COLO668 (cell line): Measurements from ENCODE around the gene HSPB1.
"Not testable (repeated sequence)": the region's sequence is repeated elsewhere in the genome, so short reads cannot be mapped to it uniquely, and the experiment has no call there.

Source experiments
- DNase-seq: peaks from one replicate; lab custom pipeline; 2025; ENCODE audit not compliant: unreplicated experiment; lab: John Stamatoyannopoulos, UW

Gene HSPB1

GRCh38 chr7:76330261-76330660 is 27.8 kb downstream of the HSPB1 start:
- no peak for DNase-seq

- DNase-seq = no peak
These were observed 28.2 kb downstream of the HSPB1 start for GRCh38 chr7:76330673-76331072.

- no peak for DNase-seq
These were observed 29.6 kb downstream of the HSPB1 start for GRCh38 chr7:76332078-76332477.

- no peak for DNase-seq
These were observed 31.1 kb downstream of the HSPB1 start for GRCh38 chr7:76333511-76334101.

GRCh38 chr7:76334320-76334967 is 32.0 kb downstream of the HSPB1 start:
- DNase-seq = no peak

- not testable (repeated sequence) for DNase-seq
These were observed 32.9 kb downstream of the HSPB1 start for GRCh38 chr7:76335417-76335816.

- DNase-seq = no peak
These were observed 33.6 kb downstream of the HSPB1 start for GRCh38 chr7:76336094-76336493.

GRCh38 chr7:76337147-76337546 is 34.7 kb downstream of the HSPB1 start:
- no peak for DNase-seq

GRCh38 chr7:76338298-76339084 is 36.0 kb downstream of the HSPB1 start:
- no peak for DNase-seq

- DNase-seq = no peak
These were observed 38.2 kb downstream of the HSPB1 start for GRCh38 chr7:76340617-76341131.

GRCh38 chr7:76342222-76342621 is 39.7 kb downstream of the HSPB1 start:
- DNase-seq = no peak

- no peak for DNase-seq
These were observed 40.9 kb downstream of the HSPB1 start for GRCh38 chr7:76343294-76343930.

- DNase-seq = no peak
These were observed 41.5 kb downstream of the HSPB1 start for GRCh38 chr7:76343931-76344321.

- DNase-seq = no peak
These were observed 43.6 kb downstream of the HSPB1 start for GRCh38 chr7:76346097-76346496.

- DNase-seq = no peak
These were observed 44.3 kb downstream of the HSPB1 start for GRCh38 chr7:76346778-76347177.

- no peak for DNase-seq
These were observed 45.2 kb downstream of the HSPB1 start for GRCh38 chr7:76347710-76348109.

GRCh38 chr7:76349313-76349885 is 46.9 kb downstream of the HSPB1 start:
- no peak for DNase-seq

- DNase-seq = no peak
These were observed 48.9 kb downstream of the HSPB1 start for GRCh38 chr7:76351372-76351771.

GRCh38 chr7:76352193-76352592 is 49.7 kb downstream of the HSPB1 start:
- DNase-seq = no peak

- DNase-seq = no peak
These were observed 51.3 kb downstream of the HSPB1 start for GRCh38 chr7:76353744-76354143.
